HUES48 (cell line): ENCODE data around the gene SALL1.

Source experiments
- H3K27ac ChIP-seq: one replicate; pipeline ENCODE4 v1.7.0; 2013; ENCODE audit warnings: low read depth, low read length, inconsistent platforms
- H3K27me3 ChIP-seq: 2 replicates; pipeline ENCODE4 v1.6.1; 2013; ENCODE audit warnings: mild to moderate bottlenecking, low read length; ENCODE audit not compliant: control insufficient read depth, insufficient read depth
- H3K36me3 ChIP-seq: 2 replicates; pipeline ENCODE4 v1.6.1; 2013; ENCODE audit warnings: low read length; ENCODE audit not compliant: control insufficient read depth, insufficient read depth
- H3K4me1 ChIP-seq: 2 replicates; pipeline ENCODE4 v1.6.1; 2013; ENCODE audit warnings: mild to moderate bottlenecking, low read length; ENCODE audit not compliant: control insufficient read depth, insufficient read depth
- H3K4me3 ChIP-seq: 2 replicates; pipeline ENCODE4 v1.5.1; 2013; ENCODE audit warnings: mild to moderate bottlenecking, low read depth, low read length
- H3K9ac ChIP-seq: 2 replicates; pipeline ENCODE4 v1.6.1; 2013; ENCODE audit warnings: mild to moderate bottlenecking, low read depth, low read length, moderate library complexity
- H3K9me3 ChIP-seq: 2 replicates; pipeline ENCODE4 v1.6.1; 2013; ENCODE audit warnings: low read length; ENCODE audit not compliant: control insufficient read depth, insufficient read depth

SALL1 gene

GRCh38 chr16:51150165-51150887, 744 bp downstream of the SALL1 start:
- H3K9ac ChIP-seq: peak overlapping the region; percentile 82
- H3K4me3 ChIP-seq: peak overlapping the region; percentile 90
- peak overlapping the region; percentile 99 for H3K27ac ChIP-seq
- H3K36me3 ChIP-seq: no peaks in the 10 kb centered on the region
- H3K27me3 ChIP-seq: peaks cover 33% of the 10 kb centered on the region
- H3K4me1 ChIP-seq: peaks cover 48% of the 10 kb centered on the region
- H3K9me3 ChIP-seq: no peaks in the 10 kb centered on the region

- peaks cover 33% of the 10 kb centered on the region for H3K27me3 ChIP-seq
- H3K4me3 ChIP-seq: peak overlapping the region; percentile 90
These were observed 1.3 kb downstream of the SALL1 start for GRCh38 chr16:51149721-51150164.

GRCh38 chr16:51149251-51149661, 1.8 kb downstream of the SALL1 start:
- Histone ChIP-seq H3K4me1 (peaks cover 56% of the 10 kb centered on the region), H3K36me3 (no peaks in the 10 kb centered on the region), H3K9ac (peak overlapping the region; percentile 82), H3K9me3 (no peaks in the 10 kb centered on the region), H3K4me3 (peak overlapping the region; percentile 90), H3K27ac (peak overlapping the region; percentile 22), H3K27me3 (peaks cover 33% of the 10 kb centered on the region)

More at GRCh38 chr16:51149721-51150164, 1.3 kb downstream of the SALL1 start:
- Histone ChIP-seq H3K36me3 (no peaks in the 10 kb centered on the region), H3K4me1 (peaks cover 52% of the 10 kb centered on the region), H3K9me3 (no peaks in the 10 kb centered on the region), H3K9ac (peak overlapping the region; percentile 82), H3K27ac (peak overlapping the region; percentile 22)

- Histone ChIP-seq H3K9ac (no peak overlapping the region), H3K9me3 (no peaks in the 10 kb centered on the region), H3K27me3 (peaks cover 29% of the 10 kb centered on the region), H3K27ac (no peak overlapping the region), H3K36me3 (no peaks in the 10 kb centered on the region), H3K4me1 (peaks cover 59% of the 10 kb centered on the region), H3K4me3 (peak overlapping the region; percentile 90)
These were observed 2.3 kb downstream of the SALL1 start for GRCh38 chr16:51148678-51149228.

- no peak overlapping the region for H3K27ac ChIP-seq
- peaks cover 59% of the 10 kb centered on the region for H3K4me1 ChIP-seq
- peak overlapping the region; percentile 90 for H3K4me3 ChIP-seq
- peaks cover 22% of the 10 kb centered on the region for H3K27me3 ChIP-seq
- H3K9ac ChIP-seq: no peak overlapping the region
- H3K36me3 ChIP-seq: no peaks in the 10 kb centered on the region
- H3K9me3 ChIP-seq: no peaks in the 10 kb centered on the region
These were observed 3.0 kb downstream of the SALL1 start for GRCh38 chr16:51147776-51148677.

GRCh38 chr16:51146256-51146924, 4.7 kb downstream of the SALL1 start:
- Histone ChIP-seq H3K27ac (no peak overlapping the region), H3K9me3 (no peaks in the 10 kb centered on the region), H3K9ac (no peak overlapping the region), H3K36me3 (peaks cover 14% of the 10 kb centered on the region), H3K4me3 (peak overlapping the region; percentile 29; the same call in 1 of the 2 replicates), H3K27me3 (peaks cover 20% of the 10 kb centered on the region), H3K4me1 (peaks cover 61% of the 10 kb centered on the region)

GRCh38 chr16:51144203-51144602, 6.9 kb downstream of the SALL1 start:
- Histone ChIP-seq H3K27me3 (peaks cover 12% of the 10 kb centered on the region), H3K4me1 (peaks cover 61% of the 10 kb centered on the region), H3K4me3 (no peak overlapping the region), H3K27ac (no peak overlapping the region), H3K9ac (no peak overlapping the region), H3K36me3 (peaks cover 36% of the 10 kb centered on the region), H3K9me3 (no peaks in the 10 kb centered on the region)

- Histone ChIP-seq H3K4me1 (peaks cover 53% of the 10 kb centered on the region), H3K4me3 (no peak overlapping the region), H3K9ac (no peak overlapping the region), H3K36me3 (peaks cover 44% of the 10 kb centered on the region), H3K9me3 (no peaks in the 10 kb centered on the region), H3K27ac (peak overlapping the region; percentile 32), H3K27me3 (peaks cover 4% of the 10 kb centered on the region; the same call in 1 of the 2 replicates)
These were observed 7.7 kb downstream of the SALL1 start for GRCh38 chr16:51143196-51143977.

GRCh38 chr16:51141541-51141940, 9.5 kb downstream of the SALL1 start:
- H3K9ac ChIP-seq: no peak overlapping the region
- no peaks in the 10 kb centered on the region for H3K27me3 ChIP-seq
- H3K4me1 ChIP-seq: peaks cover 36% of the 10 kb centered on the region
- H3K4me3 ChIP-seq: no peak overlapping the region
- no peaks in the 10 kb centered on the region for H3K9me3 ChIP-seq
- H3K36me3 ChIP-seq: peaks cover 62% of the 10 kb centered on the region
- H3K27ac ChIP-seq: no peak overlapping the region

- H3K9ac ChIP-seq: no peak overlapping the region
- H3K27me3 ChIP-seq: no peaks in the 10 kb centered on the region
- no peaks in the 10 kb centered on the region for H3K9me3 ChIP-seq
- no peak overlapping the region for H3K4me3 ChIP-seq
- no peak overlapping the region for H3K27ac ChIP-seq
- H3K36me3 ChIP-seq: peaks cover 66% of the 10 kb centered on the region
- peaks cover 33% of the 10 kb centered on the region for H3K4me1 ChIP-seq
These were observed 10.0 kb downstream of the SALL1 start for GRCh38 chr16:51141106-51141505.
